ENCODE measurements around the gene HDGFL3.

HDGFL3 gene

DNA sequence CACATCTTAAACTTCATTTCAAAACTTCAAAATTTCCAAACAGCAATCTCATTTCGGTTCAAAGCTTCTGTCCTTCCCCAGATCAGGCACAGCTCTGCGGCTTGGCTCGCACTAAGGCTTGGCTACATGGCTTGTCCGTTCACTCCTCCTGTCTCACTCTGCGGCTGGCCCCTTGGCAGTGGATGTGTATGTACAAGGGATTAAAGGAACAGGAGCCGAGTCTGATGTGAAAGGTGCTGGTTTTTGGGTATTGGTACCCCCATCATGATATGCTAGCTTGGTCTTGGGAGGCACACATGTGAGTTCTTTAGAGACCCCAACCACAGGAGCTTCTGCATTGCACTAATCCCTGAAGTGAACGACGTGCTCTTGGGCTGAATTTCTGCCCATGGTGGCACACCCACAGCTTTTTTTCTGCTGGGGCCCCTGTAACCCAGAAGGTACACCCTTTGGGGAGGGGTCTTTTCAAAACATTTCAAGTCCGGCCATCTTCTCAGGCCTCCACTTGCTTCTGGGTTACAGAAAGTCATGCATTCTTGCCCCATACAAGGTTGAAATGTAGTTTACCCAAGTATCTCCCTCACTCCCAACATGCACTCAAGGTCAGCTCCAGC is 87.5 kb downstream of the HDGFL3 start:
- DNase-seq: no peak

DNA sequence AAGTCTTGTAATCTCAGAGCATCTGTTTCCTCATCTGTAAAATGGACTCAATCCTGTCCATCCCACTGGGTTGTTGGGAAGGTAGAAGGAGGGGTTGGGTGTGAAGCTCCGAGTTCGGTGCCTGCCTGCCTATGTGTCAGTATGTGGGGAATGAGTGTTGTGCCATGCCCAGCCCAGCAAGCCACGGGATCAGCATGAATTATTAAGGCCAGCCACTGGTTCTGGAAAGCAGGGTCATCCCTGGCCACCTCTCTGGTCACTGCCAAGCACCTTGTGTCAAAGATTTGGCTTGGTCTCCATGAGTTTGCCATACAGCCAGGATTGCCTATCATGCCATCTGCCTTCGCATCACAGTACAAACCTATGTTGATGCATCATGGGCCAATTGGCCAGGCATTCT is 88.7 kb downstream of the HDGFL3 start:
- DNase-seq: no peak

DNA sequence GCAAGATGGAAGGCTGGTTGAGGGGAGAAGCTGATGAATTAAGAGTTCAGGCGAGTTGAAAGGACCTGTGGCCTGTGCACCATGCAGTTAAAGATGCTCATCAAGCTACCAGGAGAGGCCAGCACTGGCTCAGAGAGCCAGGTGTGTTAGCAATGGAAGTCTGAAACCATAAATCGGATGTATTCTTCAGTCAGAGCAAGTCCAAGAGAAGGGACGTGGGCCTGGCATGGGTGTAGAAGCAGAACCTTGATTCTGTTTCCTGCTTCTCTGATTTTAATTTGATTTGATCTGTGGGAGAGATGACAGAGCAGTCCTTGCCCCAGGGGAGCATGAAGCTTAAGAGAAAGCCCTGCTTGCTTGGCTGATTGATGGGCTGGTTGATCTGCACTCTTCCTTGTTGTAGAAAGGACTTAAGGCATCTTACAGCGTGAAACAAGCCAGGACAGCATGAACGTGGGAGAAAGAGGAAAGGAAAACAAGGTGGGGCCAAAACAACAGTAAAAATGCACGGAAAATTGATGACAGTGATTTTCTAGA is 89.3 kb downstream of the HDGFL3 start:
- no peak for DNase-seq

DNA sequence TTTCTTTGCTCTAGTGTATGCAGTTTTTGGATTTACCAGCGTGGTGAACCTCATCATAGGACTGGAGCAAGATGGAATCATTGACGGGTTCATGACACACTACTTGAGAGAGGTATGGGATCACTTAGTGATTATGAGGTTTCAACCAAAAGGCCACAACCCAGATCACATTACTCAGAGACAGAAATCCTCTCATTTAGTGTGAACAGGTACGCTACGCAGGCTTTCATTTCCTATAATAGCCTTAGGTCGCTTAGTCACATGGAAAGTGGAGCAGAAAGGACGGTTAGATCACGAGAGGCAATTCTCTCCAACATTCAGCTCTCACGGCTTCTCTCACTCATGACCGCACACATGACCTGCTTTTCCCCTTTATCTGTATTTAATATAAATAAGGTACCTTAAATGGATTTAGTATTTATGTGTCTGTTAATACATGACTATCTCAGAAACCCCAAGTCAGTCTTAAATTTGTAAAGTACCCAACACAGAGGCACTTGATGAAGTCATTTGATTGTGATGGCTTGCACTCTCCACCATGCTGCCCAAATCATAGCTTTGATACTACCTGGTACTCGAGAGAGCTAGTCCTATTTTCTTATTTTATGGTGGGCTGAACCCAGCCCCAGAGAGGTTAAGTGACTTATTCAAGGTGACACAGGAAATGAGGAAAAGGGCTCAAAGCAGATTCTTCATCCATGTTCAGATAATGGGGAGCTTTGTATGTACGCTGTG is 91.6 kb downstream of the HDGFL3 start:
- no peak for DNase-seq

DNA sequence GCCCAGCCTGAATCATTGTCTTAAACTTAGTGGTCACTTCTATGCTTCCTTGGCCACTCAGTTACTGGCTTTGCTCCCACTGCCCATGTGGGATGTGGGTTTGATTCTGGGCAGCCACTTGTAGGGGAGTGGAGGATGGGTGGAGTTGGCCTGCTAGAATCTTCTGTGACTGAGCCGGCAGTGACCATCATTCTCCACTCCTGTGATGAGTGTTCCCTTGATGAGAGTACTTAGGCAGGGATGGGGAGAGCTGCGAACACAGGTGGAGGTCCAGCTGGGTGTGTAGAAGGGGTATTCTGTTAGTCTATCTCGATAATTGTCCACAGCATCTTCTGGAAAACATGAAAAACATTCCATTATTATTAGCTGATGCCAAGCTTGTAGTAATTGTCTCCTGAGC is 92.2 kb downstream of the HDGFL3 start:
- DNase-seq: no peak

DNA sequence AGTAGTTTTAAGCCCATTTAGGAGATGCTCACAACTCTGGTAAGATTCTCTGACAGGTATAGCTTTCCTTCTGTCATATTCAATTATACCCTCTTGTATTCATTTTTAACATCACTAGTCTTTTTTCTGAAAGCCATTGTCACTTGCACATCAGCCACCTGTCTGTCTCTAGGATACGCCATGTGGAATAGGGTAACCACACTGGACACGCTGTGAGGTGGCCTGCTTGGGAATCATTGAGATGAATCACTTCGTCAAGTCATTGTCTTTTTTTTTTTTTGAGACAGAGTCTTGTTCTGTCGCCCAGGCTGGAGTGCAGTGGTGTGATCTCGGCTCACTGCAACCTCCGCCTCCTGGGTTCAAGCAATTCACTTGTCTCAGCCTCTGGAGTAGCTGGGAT is 92.8 kb downstream of the HDGFL3 start:
- no peak for DNase-seq

DNA sequence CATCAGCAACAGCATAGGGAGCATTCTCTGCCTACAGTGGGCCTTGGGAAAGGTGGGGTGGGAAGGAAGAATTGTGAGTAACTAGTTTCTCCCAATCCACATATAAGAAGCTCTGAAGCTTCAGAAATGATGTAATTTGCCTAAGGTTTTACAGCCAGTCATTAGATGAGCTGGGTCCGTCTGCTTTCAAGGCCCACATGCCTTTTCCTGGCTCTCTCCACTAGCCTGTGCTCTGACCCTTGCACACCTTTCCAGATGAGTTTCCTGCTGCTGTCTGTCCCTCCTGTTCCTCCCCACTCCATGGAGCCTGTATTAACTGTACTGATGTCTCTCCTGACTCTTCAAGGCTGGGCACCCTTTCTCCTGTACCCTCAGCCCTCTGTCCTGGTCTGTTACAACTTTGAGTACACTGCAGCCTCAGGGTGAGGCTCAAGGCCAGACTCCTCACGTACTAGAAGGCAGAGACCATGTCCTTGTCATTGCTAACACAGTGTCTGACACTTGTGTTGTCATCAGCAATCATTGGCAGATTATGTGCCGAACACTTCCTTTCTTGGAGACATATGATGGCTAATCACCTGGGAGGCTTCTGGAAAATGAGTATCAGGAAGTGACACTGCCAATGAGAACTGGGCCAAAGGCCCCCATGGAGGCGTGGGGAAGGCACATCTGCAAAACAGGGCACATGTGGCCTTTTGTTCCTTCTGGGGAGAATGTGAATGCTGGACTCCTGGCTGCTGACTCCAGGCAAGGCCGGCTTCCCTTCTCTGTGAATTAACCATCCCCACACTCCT is 93.5 kb downstream of the HDGFL3 start:
- DNase-seq: no peak

DNA sequence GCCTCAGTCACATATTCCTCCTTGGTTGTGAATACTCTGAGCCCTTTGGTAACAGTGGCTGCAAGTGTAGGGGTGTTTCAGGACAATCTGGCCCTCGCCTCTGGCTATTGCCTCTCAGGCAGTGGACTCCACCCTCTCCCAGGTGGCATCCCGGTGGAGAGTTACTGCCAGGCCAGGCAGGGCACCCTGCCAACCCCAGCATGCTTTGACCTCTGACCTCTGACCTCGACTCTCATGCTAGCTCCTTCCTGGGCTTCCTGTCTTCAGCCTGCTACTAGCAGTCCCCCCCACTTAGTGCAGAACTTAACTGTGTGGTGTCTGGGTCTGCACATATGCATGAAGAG is 94.7 kb downstream of the HDGFL3 start:
- no peak for DNase-seq

DNA sequence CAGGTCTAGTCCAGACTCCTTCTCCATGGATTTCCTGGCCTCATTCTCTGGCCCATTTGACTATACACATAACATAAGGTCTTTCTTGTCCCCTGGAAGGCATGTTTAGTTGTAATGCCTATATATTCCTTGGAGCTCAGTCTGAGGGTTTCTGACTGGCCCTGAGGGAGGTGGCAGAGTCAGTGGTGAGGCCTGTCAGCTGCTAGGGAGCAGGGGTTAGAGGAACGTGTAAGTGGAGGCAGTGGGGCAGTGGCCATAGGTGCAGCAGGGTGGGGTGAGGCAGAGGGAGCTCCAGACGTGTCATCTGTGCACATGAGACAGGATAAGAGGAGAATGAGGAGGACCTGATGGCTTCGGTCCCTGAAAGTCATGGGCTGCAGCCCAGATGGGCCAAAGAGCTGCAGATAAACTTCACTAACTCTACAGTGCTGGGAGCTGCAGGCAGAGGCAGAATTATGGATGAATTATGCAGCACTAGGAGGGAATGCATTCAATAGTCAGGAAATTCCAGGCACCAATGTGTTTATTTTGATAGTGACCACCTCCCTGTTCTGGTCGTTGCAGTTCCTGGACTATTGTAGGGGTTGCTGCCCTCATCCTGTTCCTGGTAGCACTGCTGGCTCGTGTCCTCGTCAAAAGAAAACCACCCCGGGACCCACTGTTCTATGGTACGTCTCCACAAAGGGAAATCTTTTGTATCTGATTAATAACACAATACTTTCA is 95.2 kb downstream of the HDGFL3 start:
- no peak for DNase-seq

DNA sequence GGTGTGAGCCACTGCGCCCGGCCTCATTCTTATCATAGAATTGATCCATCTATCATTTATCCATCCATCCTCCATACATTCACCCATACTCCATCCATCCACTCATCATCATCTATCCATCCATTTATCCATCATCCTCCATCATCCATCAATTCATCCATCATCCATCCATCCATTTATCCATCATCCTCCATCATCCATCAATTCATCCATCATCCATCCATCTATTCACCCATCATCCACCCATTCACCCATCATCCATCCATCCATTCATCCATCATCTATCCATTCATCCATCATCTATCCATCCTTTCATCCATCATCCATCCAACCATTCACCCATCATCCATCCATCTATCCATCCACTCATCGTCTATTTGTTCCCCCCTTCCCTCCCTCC is 96.5 kb downstream of the HDGFL3 start:
- no peak for DNase-seq

DNA sequence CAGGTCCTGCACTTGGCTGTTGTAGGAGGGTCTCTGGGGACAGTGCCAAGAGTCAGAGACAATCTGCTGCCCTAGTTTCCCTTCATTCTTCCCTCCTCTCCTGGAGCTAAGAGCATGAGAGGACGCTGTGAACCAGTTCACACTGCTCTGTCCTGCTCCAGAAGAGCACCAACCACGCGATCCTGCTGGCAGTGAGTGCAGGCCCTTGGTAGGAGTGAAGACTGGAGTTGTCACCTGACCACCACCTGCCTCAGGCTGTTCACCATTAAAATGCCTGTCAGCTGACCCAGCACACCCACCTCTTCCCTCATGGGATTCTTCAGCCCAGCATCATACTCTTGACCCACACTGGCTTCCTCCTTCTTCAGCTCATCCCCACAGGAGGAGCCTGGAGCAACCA is 97.2 kb downstream of the HDGFL3 start:
- DNase-seq: peak; percentile 27

DNA sequence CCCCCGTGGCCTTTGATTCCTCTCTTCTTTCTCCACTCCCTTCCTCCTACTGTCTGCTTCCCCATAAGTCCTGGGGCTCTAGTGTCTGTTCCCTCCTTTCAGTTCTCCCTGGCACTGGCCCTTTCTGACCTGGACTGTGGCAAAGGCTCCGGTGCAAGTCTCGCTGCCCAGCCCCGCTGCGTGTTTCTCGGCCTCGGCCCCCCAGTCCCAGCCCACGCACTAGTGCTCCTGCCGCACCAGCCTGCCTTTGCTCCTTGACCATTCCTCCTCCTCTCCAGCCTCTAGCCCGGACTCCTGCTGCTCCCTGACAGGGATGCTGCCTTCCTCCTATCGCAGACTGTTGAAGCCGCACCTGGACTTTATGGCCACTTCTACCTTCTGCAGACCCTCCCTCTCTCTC is 98.1 kb downstream of the HDGFL3 start:
- DNase-seq: no peak

DNA sequence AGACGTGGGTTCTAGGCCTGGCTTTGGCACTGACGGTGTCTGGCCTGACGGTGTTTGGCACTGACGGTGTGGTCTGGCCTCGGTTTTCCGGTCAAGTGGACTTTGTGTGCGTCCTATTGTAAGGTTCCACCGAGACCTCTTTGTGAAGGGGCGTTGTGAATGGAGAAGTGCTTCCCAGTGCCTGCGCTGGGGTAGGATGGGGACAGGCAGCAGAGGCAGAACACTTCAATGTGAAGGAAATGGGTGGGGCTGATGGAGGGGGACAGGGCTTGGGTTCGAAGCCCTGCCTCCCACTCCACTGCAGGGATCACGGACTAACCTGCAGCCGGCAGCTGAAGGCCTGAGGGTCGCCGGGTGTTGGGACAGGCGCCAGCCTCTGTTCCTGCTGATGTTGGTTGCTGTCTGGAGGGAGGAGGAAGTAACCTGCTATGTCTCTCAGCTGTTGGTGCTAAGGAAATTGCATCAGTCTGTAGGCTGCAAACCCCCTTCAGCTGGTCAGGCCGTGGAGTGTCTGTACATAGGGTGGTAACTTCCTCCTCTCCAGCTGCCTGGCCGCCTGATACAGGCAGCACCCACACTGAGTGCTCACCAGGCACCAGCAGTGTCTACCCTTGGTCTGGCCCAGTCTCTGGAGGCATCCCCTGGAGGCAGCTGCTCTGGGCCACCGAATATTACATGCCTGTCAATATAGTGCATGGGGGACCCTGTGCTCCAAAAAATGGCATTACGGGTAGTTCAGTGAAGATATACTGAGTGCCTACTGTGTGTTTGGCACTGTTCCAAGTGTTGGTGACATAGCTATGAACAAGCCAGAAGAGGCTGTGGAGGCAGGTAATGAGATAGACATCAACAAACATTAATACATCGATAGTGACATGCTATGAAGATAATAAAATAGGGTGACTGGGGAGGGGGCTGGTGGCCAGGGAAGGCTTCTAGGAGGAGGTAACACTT is 99.1 kb downstream of the HDGFL3 start:
- peak; percentile 23 for DNase-seq

DNA sequence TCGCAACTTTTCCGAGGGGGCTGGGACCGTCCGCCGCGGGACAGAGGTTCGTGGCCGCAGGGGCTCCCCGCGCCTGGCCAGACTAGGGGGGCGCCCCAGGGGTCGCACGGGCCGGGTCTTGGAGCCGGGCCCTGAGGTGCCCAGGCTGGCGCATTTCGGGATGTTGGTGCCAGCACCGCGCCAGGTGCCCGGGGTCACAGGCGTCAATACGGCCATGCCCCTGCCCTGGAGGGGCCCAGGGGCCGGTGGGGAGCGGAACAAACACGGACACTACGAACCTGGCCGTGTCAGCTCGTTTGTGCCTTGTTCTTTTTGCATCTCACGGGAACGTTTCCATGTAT is 99.8 kb downstream of the HDGFL3 start:
- DNase-seq: no peak

DNA sequence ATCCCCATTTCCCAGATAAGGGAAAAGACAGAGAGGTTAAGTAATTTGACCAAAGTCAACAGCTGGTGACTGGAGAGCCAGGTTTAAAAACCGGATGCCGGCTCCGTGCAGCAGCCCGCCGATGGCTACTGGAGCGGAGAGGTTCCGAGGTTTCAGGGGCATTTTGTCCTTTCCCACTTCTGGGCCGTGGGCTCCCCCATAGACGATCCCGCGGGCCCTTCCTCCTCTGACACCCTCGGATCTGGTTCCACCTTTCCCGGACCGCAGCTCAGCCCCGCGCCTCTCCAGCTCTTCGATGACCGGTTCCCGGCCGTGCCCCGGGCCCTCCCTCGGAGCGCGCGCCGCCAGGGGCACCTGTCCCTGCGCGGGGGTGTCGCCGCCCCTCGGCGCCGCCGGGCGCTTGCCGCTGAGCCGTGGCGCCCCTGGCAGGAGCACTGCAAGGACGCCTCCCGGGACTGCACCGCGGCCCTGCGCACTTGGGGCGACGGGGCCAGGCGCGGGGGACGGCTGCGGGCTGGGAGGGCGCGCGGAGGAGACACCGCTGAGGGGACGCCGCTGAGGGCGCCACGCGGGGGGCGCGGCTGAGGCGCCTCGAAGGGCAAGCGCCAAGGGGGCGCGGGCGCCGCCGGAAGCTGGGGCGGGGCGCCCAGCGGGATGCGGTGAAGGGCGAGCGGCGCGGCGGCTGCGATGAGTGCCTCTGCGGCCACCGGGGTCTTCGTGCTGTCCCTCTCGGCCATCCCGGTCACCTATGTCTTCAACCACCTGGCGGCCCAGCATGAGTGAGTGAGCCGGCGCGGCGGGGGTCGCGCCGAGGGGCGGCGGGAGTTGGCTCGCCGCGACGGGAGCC is 100.4 kb downstream of the HDGFL3 start, which contains the start of gene TM6SF1:
Gene TM6SF1, plus strand, starts transcription at position 652 of the 847 bp plus-strand sequence. Its CDS starts 36 bp downstream, at position 688.
- DNase-seq: peak; percentile 8

DNA sequence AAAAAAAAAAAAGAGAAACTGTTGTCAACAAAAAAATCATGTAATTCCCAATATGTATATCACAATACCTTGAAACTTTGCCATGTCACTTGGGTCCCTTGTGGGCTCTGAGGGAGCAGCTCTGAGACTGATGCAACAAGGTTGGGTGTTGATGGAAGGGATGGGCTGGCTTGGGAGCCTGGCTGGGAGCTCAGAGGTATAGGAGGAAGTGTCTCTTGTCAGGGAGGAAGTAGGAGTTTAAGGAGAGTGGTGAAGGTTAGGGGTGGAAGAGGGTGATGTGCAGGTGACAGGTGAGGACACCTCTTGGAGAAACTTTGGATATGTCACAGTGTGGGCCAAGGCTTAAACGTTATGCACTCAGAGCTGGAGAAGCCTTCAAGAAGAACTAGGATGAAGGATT is 102.2 kb downstream of the HDGFL3 start:
- no peak for DNase-seq

DNA sequence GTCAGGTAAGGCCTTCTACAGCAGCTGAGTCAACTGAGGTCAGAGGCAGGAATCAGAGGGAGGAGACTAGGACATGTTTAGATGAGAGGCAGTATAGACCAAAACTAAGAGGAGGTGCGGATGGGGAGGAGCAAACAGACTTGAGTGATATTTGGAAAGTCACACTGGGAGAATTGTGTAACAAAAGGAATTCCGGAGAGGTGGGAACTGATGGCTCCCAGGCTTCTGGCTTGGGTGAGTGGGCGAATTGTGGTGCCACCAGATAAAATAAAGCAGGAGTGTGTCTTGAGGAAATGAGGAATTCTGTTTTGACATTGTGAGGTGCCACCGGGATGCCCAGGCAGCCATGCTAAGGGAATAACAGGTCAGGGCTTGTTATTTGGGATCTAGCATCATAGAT is 103.5 kb downstream of the HDGFL3 start:
- DNase-seq: no peak

DNA sequence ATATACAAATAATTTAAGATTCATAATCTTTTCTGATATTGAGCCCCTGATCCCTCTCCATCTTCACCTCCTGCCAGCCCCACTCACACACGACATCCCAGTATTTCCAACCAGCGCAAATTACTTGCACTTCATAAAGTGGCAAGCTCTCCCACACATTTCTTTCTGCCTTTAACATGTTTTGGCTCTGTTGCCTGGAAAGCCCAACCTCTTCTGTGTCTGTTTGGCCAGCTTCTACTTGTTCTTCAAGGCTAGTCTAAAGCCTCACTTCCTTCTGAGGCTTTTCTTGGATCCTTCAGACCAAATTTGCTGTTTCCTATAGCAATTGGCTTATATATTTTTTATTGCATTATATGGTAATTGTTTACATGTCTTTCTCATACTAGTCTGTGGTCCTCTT is 105.3 kb downstream of the HDGFL3 start:
- no peak for DNase-seq

DNA sequence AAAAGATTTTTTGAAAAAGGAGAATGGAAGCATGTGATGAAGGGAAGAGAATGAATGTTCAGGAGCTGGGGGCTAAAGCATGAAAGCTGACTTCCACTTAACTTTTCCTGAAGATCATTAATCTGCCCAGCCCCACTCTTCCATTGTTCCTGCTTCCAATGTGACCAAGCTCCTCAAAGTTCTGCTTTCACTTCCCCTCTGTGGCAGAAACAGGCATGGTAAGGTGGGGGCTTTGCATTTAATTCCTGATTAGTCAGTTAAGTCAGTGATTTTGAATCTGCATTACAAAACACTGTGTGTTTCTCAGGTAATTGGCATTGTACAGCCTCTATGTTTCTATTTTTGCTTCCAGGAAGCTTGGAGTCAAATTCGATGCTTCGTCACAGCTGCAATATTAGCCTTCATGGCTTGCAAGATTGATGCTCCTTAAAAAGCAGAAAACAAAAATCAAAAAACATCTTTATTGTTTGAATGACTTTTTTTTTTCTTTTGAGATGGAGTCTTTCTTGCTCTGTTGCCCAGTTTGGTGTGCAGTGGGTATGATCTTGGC is 107.5 kb downstream of the HDGFL3 start:
- DNase-seq: no peak

DNA sequence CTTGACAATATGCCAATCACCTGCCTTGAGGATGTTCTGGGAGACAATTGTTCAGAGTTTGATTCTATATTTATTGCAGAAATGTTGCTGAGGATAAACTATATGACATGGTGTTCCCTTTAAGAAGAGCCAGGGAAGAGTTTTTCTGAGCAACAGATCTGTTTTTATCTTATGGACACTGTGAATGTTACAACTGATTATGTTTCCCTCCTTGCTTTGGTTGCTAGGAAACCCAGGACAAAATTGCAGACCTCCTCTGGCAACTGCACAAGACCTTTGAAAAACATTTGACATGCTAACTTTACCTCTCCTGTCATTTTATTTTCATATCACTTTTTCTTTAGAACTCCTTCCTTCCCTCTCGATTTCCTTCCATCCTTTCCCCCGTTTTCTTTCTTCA is 108.3 kb downstream of the HDGFL3 start:
- DNase-seq: no peak

DNA sequence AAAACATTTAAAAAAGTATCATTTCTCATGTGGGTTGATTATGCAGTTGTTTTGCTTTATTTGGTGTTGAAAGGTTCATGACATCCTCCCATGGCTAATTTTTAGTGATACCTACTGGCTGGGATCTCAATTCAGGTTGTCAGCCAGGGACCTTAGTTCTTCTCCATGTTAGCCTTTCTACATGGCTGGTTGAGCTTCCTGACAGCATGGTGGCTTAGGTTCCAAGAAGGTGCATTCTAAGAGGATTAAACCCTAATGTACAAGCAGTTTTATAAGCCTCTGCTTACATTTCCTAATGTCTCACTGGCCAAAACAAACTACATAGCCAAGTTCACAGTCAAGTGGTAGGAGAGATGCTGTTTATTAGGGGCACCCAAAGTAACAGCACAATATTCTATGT is 109.5 kb downstream of the HDGFL3 start:
- no peak for DNase-seq
